NT2/D1 (cell line): ENCODE results near the gene MYG1.

ENCODE experiments used
- SUZ12 ChIP-seq: IDR thresholded peaks from 2 replicates; pipeline ENCODE4 v1.6.1; 2011; ENCODE audit not compliant: insufficient read length, insufficient read depth; ENCODE audit errors: extremely low read depth
- YY1 ChIP-seq: IDR thresholded peaks from 2 replicates; pipeline ENCODE4 v1.6.1; 2011; ENCODE audit not compliant: insufficient read length, insufficient read depth
- ZNF274 ChIP-seq: IDR thresholded peaks from 2 replicates; pipeline ENCODE4 v1.6.1; 2011; ENCODE audit warnings: mild to moderate bottlenecking, low read depth, low read length

DNA sequence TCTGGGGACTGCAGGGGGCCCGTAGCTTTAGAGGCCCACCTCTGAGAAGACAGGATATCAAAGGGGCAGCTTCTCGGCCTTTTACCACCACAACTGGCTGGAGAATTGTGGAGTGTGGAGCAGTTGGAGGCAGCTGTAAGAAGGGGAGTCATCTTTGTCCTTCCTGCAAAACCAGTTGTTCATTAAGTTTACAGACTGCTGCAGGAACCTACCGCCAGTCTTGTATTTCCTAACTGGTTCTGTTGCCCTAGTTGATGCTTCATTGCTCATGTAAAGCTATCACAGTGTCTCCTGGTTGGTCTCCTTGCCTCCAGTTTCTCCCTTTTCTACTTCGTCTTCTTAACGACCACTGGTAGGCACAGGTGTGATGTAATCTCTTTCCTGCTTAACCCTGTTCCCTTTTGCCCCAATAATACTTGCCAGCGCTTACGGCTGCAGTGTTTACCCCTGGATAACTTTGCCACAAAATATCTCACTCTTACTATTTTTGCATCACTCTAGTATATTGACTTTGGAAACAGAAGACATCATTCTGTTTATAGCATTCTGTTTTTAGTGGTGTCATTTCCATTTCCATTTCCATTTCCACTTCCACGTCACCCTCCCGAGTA is 19.5 kb upstream of the MYG1 start:
- TF ChIP-seq ZNF274, result no peak
- TF ChIP-seq SUZ12, result no peak
- no peak for TF ChIP-seq YY1
